GM23338 (cell line): ENCODE data around the gene ANKRD55. TPM values are rescaled to one million over a fixed set of nuclear protein-coding genes. Genes with fewer than 3 reads are reported as not detected.
A peak's percentile ranks its signal among the peaks of the same experiment; 100 is the strongest.

Source experiments
- ATAC-seq: fragments of 200-7000 bp; cut with Tn5 transposase; 3 replicates; pipeline ENCODE4 v1.9.1; 2020
- DNase-seq: peaks from one replicate; pipeline ENCODE4 v3.0.0-alpha.2; 2015; ENCODE audit warnings: low spot score
- H2AFZ ChIP-seq: fragments of 200-600 bp; sonication (generic); 2 replicates; pipeline ENCODE4 v1.8.0; 2016; ENCODE audit warnings: antibody characterized with exemption, mild to moderate bottlenecking, moderate library complexity
- H3F3A ChIP-seq: fragments of 200-600 bp; sonication (generic); replicated peaks from 2 replicates; pipeline ENCODE4 v1.8.0; 2017; ENCODE audit warnings: antibody characterized with exemption, mixed run types, low read depth
- H3K27ac ChIP-seq: fragments of 200-600 bp; sonication (generic); 2 replicates; pipeline ENCODE4 v1.6.1; 2016; ENCODE audit warnings: low read depth
- H3K27me3 ChIP-seq: fragments of 200-600 bp; sonication (generic); 2 replicates; pipeline ENCODE4 v1.8.0; 2016; ENCODE audit warnings: mild to moderate bottlenecking, mixed run types, moderate library complexity; ENCODE audit not compliant: insufficient read depth
- H3K36me3 ChIP-seq: fragments of 200-600 bp; sonication (generic); 2 replicates; pipeline ENCODE4 v1.8.0; 2016; ENCODE audit warnings: mild to moderate bottlenecking; ENCODE audit not compliant: insufficient read depth
- H3K4me1 ChIP-seq: fragments of 200-600 bp; sonication (generic); 2 replicates; pipeline ENCODE4 v1.8.0; 2016; ENCODE audit warnings: mild to moderate bottlenecking, moderate library complexity; ENCODE audit not compliant: insufficient read depth
- H3K4me2 ChIP-seq: fragments of 200-600 bp; sonication (generic); 2 replicates; pipeline ENCODE4 v1.7.1; 2017; ENCODE audit warnings: mixed run types
- H3K4me3 ChIP-seq: fragments of 200-600 bp; sonication (generic); 2 replicates; pipeline ENCODE4 v1.6.1; 2016; ENCODE audit warnings: mixed run types
- H3K79me2 ChIP-seq: fragments of 200-600 bp; sonication (generic); replicated peaks from 2 replicates; pipeline ENCODE4 v1.8.0; 2017; ENCODE audit warnings: mild to moderate bottlenecking; ENCODE audit not compliant: insufficient read depth
- H3K9me2 ChIP-seq: fragments of 200-600 bp; sonication (generic); 2 replicates; pipeline ENCODE4 v1.8.0; 2017; ENCODE audit not compliant: insufficient read depth
- H4K20me1 ChIP-seq: fragments of 200-600 bp; sonication (generic); replicated peaks from 2 replicates; pipeline ENCODE4 v1.8.0; 2017; ENCODE audit warnings: mild to moderate bottlenecking; ENCODE audit not compliant: insufficient read depth
- H3K27ac Mint-ChIP-seq: 2 replicates; pipeline ENCODE4 v1.8.0; 2020; ENCODE audit warnings: inconsistent platforms, mild to moderate bottlenecking, moderate library complexity, mixed read lengths
- H3K27me3 Mint-ChIP-seq: 3 replicates; pipeline ENCODE4 v1.8.0; 2022; ENCODE audit warnings: low read depth, mild to moderate bottlenecking, moderate library complexity, mixed read lengths, inconsistent platforms; ENCODE audit not compliant: insufficient read depth, poor library complexity
- H3K36me3 Mint-ChIP-seq: 3 replicates; pipeline ENCODE4 v1.8.0; 2021; ENCODE audit warnings: low read depth, mild to moderate bottlenecking, inconsistent platforms, moderate library complexity, mixed read lengths
- H3K4me1 Mint-ChIP-seq: 3 replicates; pipeline ENCODE4 v1.8.0; 2020; ENCODE audit warnings: mild to moderate bottlenecking, inconsistent platforms, mixed read lengths
- H3K4me3 Mint-ChIP-seq: 3 replicates; pipeline ENCODE4 v1.8.0; 2021; ENCODE audit warnings: moderate library complexity, mild to moderate bottlenecking, inconsistent platforms, mixed read lengths
- H3K9me3 Mint-ChIP-seq: 3 replicates; pipeline ENCODE4 v1.8.0; 2020; ENCODE audit warnings: moderate library complexity, mild to moderate bottlenecking, inconsistent platforms, mixed read lengths
- CREB1 ChIP-seq: fragments of 250-450 bp; sonication (Bioruptor Pico); IDR thresholded peaks from 2 replicates; pipeline ENCODE4 v1.5.0; 2020; ENCODE audit warnings: low read depth, mild to moderate bottlenecking, moderate library complexity
- EZH2 ChIP-seq: fragments of 200-600 bp; sonication (generic); IDR thresholded peaks from one replicate; pipeline ENCODE4 v1.8.0; 2017; ENCODE audit warnings: antibody characterized with exemption, mild to moderate bottlenecking, low read depth; ENCODE audit not compliant: unreplicated experiment
- JUNB ChIP-seq: IDR thresholded peaks from one replicate; pipeline ENCODE4 v1.6.1; 2016; ENCODE audit warnings: antibody characterized with exemption; ENCODE audit not compliant: unreplicated experiment
- NANOG ChIP-seq: IDR thresholded peaks from 2 replicates; pipeline ENCODE4 v1.6.1; 2016; ENCODE audit warnings: antibody characterized with exemption, borderline replicate concordance
- POLR2AphosphoS5 ChIP-seq: IDR thresholded peaks from 2 replicates; pipeline ENCODE4 v1.6.1; 2016; ENCODE audit warnings: antibody characterized with exemption, low read depth
- STAT1 ChIP-seq: IDR thresholded peaks from one replicate; pipeline ENCODE4 v1.6.1; 2016; ENCODE audit warnings: antibody characterized with exemption; ENCODE audit not compliant: unreplicated experiment
- ZNF114 ChIP-seq: fragments of 250-450 bp; sonication (Bioruptor Pico); IDR thresholded peaks from 2 replicates; pipeline ENCODE4 v1.5.0; 2020; ENCODE audit warnings: mild to moderate bottlenecking, moderate library complexity
- ZNF331 ChIP-seq: fragments of 250-450 bp; sonication (Bioruptor Pico); IDR thresholded peaks from 2 replicates; pipeline ENCODE4 v1.5.0; 2020; ENCODE audit warnings: low read depth, mild to moderate bottlenecking, moderate library complexity
- polyA plus RNA-seq: library from polyadenylated mRNA; unstranded; fragments of >200 nt; fragmentation: Nextera tagmentation; extraction: Ambion mirVana; gene quantifications from 2 replicates; pipeline ENCODE4 v1.2.1, GENCODE V29; 2016
- total RNA-seq: library from RNA; depleted of rRNA; stranded (reverse); fragments of >200 nt; shearing (Covaris generic); gene quantifications from 2 replicates; pipeline ENCODE4 v1.2.3, GENCODE V29; 2014
- TF ChIP-seq, protein P1 (sequence below): IDR thresholded peaks from 2 replicates; pipeline ENCODE4 v1.6.1; 2016; ENCODE audit warnings: antibody characterized with exemption
- TF ChIP-seq, protein P2 (sequence below), 2 experiments: fragments of 200-600 bp in 1 of 2; sonication (generic) in 1 of 2; conservative IDR thresholded peaks; 2 replicates each; pipeline versions ENCODE4 v1.5.1 to v1.6.1; 2016 to 2017; ENCODE audit warnings: antibody characterized with exemption in 2 of 2, low read depth in 2 of 2, mild to moderate bottlenecking in 2 of 2, moderate library complexity in 1 of 2
- TF ChIP-seq, protein P3 (sequence below): IDR thresholded peaks from one replicate; pipeline ENCODE4 v1.6.1; 2018; ENCODE audit warnings: antibody characterized with exemption; ENCODE audit not compliant: unreplicated experiment

Gene ANKRD55
- total and polyA plus RNA-seq, 2 experiments from 2014 or later, result not detected

DNA sequence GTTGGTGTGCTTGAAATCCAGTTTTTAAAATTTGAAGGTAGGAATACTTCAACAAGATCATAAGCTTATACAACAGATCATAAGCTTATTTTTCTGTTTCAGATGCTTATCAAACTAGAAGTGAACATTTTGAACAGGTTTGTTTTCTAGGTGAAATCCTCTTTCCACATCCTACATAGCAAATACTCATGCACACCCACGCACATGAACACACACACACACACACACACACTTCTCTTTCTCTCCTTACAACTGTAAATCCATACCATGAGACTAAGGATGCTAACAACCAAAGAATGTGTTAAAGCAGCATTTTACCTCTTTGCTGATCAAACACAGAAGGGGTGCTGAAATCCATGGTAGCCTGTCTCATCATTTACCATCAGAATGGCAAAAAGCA is 592 bp downstream of the ANKRD55 start:
- Histone ChIP-seq H3K27me3 (no peaks in the 10 kb centered on the region), H3K4me2 (no peak overlapping the region), H3K9me2 (no peaks in the 10 kb centered on the region), H3K36me3 (no peaks in the 10 kb centered on the region), H4K20me1 (no peaks in the 10 kb centered on the region), H3F3A (no peaks in the 10 kb centered on the region), H3K27ac (no peak overlapping the region), H2AFZ (peak overlapping the region; percentile 69; the same call in 1 of the 2 replicates), H3K4me1 (peaks cover 11% of the 10 kb centered on the region), H3K4me3 (no peak overlapping the region), H3K79me2 (no peaks in the 10 kb centered on the region)
- Mint-ChIP-seq H3K36me3 (no peaks in the 10 kb centered on the region), H3K4me1 (peaks cover 21% of the 10 kb centered on the region), H3K9me3 (no peaks in the 10 kb centered on the region; the same call in 2 of the 3 replicates), H3K4me3 (no peak overlapping the region), H3K27me3 (peaks cover 6% of the 10 kb centered on the region), H3K27ac (no peak overlapping the region)
- TF ChIP-seq, protein P1, sequence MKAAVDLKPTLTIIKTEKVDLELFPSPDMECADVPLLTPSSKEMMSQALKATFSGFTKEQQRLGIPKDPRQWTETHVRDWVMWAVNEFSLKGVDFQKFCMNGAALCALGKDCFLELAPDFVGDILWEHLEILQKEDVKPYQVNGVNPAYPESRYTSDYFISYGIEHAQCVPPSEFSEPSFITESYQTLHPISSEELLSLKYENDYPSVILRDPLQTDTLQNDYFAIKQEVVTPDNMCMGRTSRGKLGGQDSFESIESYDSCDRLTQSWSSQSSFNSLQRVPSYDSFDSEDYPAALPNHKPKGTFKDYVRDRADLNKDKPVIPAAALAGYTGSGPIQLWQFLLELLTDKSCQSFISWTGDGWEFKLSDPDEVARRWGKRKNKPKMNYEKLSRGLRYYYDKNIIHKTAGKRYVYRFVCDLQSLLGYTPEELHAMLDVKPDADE, result no peak
- TF ChIP-seq, protein P2, sequence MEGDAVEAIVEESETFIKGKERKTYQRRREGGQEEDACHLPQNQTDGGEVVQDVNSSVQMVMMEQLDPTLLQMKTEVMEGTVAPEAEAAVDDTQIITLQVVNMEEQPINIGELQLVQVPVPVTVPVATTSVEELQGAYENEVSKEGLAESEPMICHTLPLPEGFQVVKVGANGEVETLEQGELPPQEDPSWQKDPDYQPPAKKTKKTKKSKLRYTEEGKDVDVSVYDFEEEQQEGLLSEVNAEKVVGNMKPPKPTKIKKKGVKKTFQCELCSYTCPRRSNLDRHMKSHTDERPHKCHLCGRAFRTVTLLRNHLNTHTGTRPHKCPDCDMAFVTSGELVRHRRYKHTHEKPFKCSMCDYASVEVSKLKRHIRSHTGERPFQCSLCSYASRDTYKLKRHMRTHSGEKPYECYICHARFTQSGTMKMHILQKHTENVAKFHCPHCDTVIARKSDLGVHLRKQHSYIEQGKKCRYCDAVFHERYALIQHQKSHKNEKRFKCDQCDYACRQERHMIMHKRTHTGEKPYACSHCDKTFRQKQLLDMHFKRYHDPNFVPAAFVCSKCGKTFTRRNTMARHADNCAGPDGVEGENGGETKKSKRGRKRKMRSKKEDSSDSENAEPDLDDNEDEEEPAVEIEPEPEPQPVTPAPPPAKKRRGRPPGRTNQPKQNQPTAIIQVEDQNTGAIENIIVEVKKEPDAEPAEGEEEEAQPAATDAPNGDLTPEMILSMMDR (conservative IDR thresholded peaks at IDR 0.05; ENCODE audit: low read depth in 2 of 2), result no peak
- TF ChIP-seq POLR2AphosphoS5 (no peak), NANOG (no peak), ZNF114 (no peak), STAT1 (no peak), JUNB (no peak), EZH2 (no peak), ZNF331 (no peak)
- DNase-seq (no peak), ATAC-seq (no peak)

DNA sequence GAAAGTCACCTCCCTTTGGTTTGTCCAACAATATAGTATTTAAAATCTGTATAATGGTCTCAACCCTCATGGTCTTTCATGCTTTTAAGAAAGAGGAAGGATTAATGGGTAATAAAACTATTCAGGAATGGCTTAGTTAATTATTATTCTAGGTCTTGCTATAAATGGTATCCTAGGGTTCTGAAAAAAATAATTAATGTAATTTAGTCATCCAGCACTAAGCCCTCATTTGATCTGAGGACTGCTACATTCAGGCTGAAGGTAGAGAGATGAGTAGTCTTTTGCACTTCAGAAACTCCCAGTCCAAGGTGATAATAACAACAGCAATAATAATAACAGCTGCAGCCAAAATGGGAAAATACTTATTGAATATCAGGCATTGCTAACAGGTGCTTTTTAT is 2.6 kb downstream of the ANKRD55 start:
- peaks cover 10% of the 10 kb centered on the region for H3K4me1 ChIP-seq
- Mint-ChIP-seq H3K36me3 (no peaks in the 10 kb centered on the region), H3K27ac (no peak overlapping the region), H3K4me1 (peaks cover 19% of the 10 kb centered on the region), H3K9me3 (peaks cover 3% of the 10 kb centered on the region; the same call in 1 of the 3 replicates), H3K4me3 (no peak overlapping the region), H3K27me3 (peaks cover 6% of the 10 kb centered on the region)
- no peak overlapping the region for H3K4me2 ChIP-seq
- no peaks in the 10 kb centered on the region for H3K9me2 ChIP-seq
- H3K79me2 ChIP-seq, result no peaks in the 10 kb centered on the region
- no peak overlapping the region for H3K4me3 ChIP-seq
- H3K27me3 ChIP-seq, result no peaks in the 10 kb centered on the region
- H3K36me3 ChIP-seq, result no peaks in the 10 kb centered on the region
- no peaks in the 10 kb centered on the region for H3F3A ChIP-seq
- no peak overlapping the region for H3K27ac ChIP-seq
- DNase-seq, result no peak
- no peaks in the 10 kb centered on the region for H4K20me1 ChIP-seq
- H2AFZ ChIP-seq, result no peak overlapping the region
- no peak for ATAC-seq
- TF ChIP-seq CREB1 (CRISPR knock-in tag) (no peak), POLR2AphosphoS5 (no peak)
- TF ChIP-seq, protein P3, sequence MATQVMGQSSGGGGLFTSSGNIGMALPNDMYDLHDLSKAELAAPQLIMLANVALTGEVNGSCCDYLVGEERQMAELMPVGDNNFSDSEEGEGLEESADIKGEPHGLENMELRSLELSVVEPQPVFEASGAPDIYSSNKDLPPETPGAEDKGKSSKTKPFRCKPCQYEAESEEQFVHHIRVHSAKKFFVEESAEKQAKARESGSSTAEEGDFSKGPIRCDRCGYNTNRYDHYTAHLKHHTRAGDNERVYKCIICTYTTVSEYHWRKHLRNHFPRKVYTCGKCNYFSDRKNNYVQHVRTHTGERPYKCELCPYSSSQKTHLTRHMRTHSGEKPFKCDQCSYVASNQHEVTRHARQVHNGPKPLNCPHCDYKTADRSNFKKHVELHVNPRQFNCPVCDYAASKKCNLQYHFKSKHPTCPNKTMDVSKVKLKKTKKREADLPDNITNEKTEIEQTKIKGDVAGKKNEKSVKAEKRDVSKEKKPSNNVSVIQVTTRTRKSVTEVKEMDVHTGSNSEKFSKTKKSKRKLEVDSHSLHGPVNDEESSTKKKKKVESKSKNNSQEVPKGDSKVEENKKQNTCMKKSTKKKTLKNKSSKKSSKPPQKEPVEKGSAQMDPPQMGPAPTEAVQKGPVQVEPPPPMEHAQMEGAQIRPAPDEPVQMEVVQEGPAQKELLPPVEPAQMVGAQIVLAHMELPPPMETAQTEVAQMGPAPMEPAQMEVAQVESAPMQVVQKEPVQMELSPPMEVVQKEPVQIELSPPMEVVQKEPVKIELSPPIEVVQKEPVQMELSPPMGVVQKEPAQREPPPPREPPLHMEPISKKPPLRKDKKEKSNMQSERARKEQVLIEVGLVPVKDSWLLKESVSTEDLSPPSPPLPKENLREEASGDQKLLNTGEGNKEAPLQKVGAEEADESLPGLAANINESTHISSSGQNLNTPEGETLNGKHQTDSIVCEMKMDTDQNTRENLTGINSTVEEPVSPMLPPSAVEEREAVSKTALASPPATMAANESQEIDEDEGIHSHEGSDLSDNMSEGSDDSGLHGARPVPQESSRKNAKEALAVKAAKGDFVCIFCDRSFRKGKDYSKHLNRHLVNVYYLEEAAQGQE, result no peak
